Stimulated activated CD4-positive, alpha-beta T cell treated with anti-CD3 and anti-CD28 coated beads, Interleukin-4, amount 100 ng/mL, for 4 hours (primary cell): Measurements from ENCODE around the gene TMEM203.

Experiments used
- DNase-seq, 2 experiments: peaks; one replicate each; pipeline ENCODE4 v3.0.0-alpha.2; 2020

TMEM203 gene

GRCh38 chr9:137217276-137218211 lies 12.1 kb upstream of the TMEM203 start:
- no peak for DNase-seq

- DNase-seq, result no peak
Measured at GRCh38 chr9:137216188-137216965, 10.9 kb upstream of the TMEM203 start.

- no peak for DNase-seq
Measured at GRCh38 chr9:137215196-137215986, 9.9 kb upstream of the TMEM203 start.

- no peak for DNase-seq
Measured at GRCh38 chr9:137214620-137215019, 9.2 kb upstream of the TMEM203 start.

GRCh38 chr9:137213160-137214060 lies 8.0 kb upstream of the TMEM203 start:
- no peak for DNase-seq

- DNase-seq, result no peak
Measured at GRCh38 chr9:137212520-137212919, 7.1 kb upstream of the TMEM203 start.

GRCh38 chr9:137211532-137211931 lies 6.1 kb upstream of the TMEM203 start:
- no peak for DNase-seq

- no peak for DNase-seq
Measured at GRCh38 chr9:137206602-137207001, 1.2 kb upstream of the TMEM203 start.

- DNase-seq, result no peak
Measured at GRCh38 chr9:137204731-137205125, 720 bp downstream of the TMEM203 start.

- DNase-seq, result no peak
Measured at GRCh38 chr9:137202966-137203365, 2.5 kb downstream of the TMEM203 start.

- no peak for DNase-seq
Measured at GRCh38 chr9:137201205-137201868, 4.1 kb downstream of the TMEM203 start.

GRCh38 chr9:137200311-137201204 lies 4.9 kb downstream of the TMEM203 start, which contains the start of gene TPRN:
TSS of gene TPRN (minus strand) at chr9:137200741. CDS start at chr9:137200711, 30 bp downstream.
- peak; percentile 96 to 99 for DNase-seq

- DNase-seq, result no peak
Measured at GRCh38 chr9:137199411-137200121, 5.9 kb downstream of the TMEM203 start.

- no peak for DNase-seq
Measured at GRCh38 chr9:137198902-137199283, 6.6 kb downstream of the TMEM203 start.

GRCh38 chr9:137198051-137198901 lies 7.2 kb downstream of the TMEM203 start:
- DNase-seq, result no peak

- no peak for DNase-seq
Measured at GRCh38 chr9:137195525-137196220, 9.8 kb downstream of the TMEM203 start.

GRCh38 chr9:137194909-137195308 lies 10.5 kb downstream of the TMEM203 start:
- no peak for DNase-seq

GRCh38 chr9:137194388-137194787 lies 11.1 kb downstream of the TMEM203 start:
- DNase-seq, result no peak
